DMS153 (cell line): ENCODE results near the gene TJP1.

Experiments
- DNase-seq: peaks from one replicate; lab custom pipeline; 2025; lab: John Stamatoyannopoulos, UW

TJP1 gene

DNA sequence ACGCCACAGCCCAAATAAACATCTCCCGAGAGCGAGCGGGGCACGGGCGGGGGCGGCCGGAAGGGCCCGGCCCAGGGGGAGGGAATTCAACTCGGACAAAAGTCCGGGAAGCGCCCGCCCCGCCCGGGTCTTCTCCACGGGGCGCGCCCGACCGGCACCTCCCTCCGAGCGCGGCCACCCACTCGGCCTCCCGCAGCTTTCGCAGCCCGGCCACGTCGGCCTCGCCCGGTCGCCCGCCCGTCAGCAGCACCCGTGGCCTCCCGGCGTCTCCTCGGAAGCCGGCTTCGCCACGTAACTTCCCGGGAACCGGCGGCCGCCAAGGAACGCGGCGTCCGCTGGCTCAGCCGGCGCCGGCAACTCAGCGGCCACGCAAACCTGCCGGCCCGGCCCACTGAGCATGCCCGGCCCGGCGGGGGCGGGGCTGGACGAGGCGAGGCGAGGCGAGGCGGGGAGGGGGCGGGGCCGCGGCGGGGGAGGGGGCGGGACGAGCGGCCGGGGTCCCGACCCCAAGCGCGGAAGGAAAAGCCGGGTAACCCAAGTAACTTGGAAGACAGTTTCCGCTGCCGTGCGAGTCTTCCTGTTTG, at the start of gene TJP1:
TJP1 (minus strand) TSS at position 369 of the 584 bp plus-strand sequence. CDS start 440 bp downstream, outside the sequence.
- peak; percentile 11 for DNase-seq

- no peak for DNase-seq
Observed at GRCh38 chr15:29871401-29871800, 49.1 kb upstream of the TJP1 start.

- DNase-seq, result peak; percentile 46
Observed at GRCh38 chr15:29870495-29871151, 48.4 kb upstream of the TJP1 start.

DNA sequence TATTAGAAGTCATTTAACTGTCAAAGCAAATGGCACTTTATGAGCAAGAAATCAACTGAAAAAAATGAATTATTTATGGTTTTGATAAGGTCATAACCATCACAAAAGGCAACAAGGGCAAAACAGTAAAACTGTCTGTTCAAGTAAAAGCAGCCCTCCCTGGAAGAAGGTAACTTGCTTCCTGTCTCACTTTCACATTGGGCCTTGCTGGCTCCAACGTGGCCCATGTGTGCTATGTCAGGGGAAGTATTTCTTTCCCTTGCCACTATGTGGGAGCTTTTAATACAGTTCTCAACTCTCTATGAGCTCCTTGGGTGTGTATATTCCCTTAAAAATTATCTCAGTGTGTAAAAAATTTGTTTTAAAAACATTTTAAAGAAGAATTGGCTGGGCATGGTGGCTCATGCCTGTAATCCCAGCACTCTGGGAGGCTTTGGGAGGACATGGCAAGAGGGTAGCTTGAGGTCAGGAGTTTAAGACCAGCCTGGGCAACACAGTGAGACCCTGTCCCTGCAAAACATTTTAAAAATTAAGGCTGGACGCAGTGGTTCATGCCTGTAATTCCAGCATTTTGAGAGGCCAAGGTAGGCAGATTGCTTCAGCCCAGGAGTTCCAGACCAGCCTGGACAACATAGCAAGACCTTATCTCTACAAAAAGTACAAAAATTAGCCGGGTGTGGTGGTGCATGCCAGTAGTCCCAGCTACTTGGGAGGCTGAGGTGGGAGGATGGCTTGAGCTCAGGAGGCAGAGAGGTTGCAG, 45.2 kb upstream of the TJP1 start:
- no peak for DNase-seq

- DNase-seq, result no peak
Observed at GRCh38 chr15:29866337-29866736, 44.1 kb upstream of the TJP1 start.

GRCh38 chr15:29864501-29864900, 42.2 kb upstream of the TJP1 start:
- no peak for DNase-seq

GRCh38 chr15:29863438-29863837, 41.2 kb upstream of the TJP1 start:
- no peak for DNase-seq

DNA sequence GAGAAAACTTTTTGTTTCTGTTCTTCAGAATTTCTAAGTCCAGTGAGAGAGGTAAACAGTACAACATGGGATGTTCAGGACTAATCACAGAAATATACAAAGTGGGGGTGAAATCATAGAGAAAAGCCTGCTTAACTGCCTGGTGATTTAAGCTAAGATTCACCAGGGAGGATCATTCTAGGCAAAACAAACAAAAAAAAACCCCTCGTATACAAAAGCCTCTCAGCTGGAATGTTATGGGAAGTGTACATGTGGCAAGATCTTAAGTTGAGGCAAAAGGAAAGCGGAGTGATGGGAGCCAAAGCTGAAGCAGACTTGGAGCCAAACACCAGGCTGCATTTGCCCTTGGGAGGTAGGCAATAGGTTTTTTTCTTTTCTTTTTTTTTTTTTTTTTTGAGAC, 40.0 kb upstream of the TJP1 start:
- no peak for DNase-seq

DNA sequence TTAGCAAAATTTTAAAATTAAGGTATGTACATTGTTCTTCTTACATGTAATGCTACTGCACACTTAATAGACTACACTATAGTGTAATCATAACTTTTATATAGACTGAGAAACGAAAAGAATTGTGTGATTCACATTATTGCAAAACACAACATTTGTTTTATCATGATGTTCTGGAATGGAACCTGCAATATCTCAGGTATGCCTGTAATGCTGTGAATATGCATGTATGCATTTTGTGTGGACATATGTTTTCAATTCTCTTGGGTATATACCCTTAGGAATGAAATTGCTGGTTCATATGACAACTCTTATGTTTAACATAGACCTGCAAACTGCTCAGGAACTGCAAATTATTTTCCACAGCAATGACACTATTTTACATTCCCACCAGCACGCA, 38.6 kb upstream of the TJP1 start:
- DNase-seq, result no peak

- DNase-seq, result no peak
Observed at GRCh38 chr15:29859973-29860715, 37.9 kb upstream of the TJP1 start.

DNA sequence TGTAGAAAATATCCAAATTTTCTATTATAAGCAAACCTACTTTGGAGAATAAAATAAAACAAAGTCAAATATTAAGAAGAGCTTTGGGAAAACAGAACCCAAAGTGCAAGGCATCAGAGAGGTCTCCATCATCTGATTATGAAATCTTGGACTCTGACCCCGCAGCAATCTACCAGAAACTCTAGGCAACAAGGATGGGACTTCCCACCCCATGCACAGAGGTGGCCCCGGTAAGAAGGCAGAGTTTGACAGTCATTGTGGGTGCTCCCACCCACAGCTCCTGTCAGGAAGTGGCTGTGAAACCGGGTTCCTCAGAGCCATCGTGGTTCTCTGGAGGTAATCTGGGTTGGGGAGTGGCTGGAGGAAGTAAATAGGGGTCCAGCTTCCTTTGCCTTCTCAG, 37.0 kb upstream of the TJP1 start:
- DNase-seq, result no peak

- DNase-seq, result no peak
Observed at GRCh38 chr15:29857221-29857789, 35.0 kb upstream of the TJP1 start.

DNA sequence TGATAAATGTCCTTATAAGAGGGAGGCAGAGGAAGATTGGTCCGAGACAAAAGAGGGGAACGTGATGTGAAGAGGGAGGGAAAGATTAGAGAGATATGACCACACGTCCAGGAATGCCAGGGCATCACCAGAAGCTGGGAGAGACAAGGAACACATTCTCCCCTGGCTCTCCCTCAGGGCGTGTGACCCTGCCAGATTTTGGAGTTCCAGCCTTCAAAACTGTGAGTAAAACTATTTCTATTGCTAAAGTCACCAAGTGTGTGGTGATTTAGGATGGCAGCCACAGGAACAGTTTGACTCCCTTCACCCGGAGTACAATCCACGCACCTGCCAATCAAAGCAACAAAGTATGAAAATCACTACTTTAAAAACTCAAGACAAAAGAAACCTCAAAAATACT, 32.1 kb upstream of the TJP1 start:
- no peak for DNase-seq

GRCh38 chr15:29853211-29853987, 31.1 kb upstream of the TJP1 start:
- no peak for DNase-seq

GRCh38 chr15:29852201-29852600, 29.9 kb upstream of the TJP1 start:
- no peak for DNase-seq

DNA sequence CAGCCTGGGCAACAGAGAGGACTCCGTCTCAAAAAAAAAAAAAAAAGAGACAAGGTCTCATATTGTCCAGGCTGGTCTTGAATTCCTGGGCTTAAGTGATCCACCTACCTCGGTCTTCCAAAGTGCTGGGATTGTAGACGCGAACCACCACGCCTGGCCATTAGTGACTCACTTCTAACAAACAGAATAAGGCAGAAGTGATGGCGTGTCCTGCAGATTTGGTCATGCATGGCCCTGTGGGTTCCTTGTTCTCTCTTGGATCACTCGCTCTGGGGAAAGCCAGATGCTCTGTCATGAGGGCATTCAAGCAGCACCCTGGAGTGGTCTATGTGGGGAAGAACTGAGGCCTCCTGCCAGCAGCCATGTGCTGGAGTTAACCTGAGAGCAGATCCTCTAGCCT, 27.4 kb upstream of the TJP1 start:
- no peak for DNase-seq

- no peak for DNase-seq
Observed at GRCh38 chr15:29849218-29849617, 26.9 kb upstream of the TJP1 start.

GRCh38 chr15:29844290-29844903, 22.1 kb upstream of the TJP1 start:
- no peak for DNase-seq

GRCh38 chr15:29842290-29842689, 20.0 kb upstream of the TJP1 start:
- no peak for DNase-seq

DNA sequence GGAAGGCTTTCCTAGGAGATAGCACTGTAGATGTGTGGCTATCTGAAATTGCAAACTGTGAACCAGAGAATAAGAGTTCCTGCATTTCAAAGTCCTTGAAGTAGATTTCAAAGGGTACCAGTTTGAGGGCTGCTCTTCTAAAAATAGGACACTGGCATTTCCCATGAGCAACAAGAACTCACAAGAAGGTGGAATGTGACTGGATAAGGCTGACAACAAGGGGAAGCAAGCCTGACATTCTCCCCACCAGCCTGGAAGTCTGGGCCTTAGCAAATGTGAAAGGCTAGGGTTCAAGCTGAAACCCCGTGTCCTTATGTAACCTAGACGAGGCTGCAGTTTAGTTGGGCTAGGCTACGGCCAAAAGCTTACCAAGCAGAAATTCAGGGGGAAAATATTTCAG, 18.7 kb upstream of the TJP1 start:
- DNase-seq, result no peak

DNA sequence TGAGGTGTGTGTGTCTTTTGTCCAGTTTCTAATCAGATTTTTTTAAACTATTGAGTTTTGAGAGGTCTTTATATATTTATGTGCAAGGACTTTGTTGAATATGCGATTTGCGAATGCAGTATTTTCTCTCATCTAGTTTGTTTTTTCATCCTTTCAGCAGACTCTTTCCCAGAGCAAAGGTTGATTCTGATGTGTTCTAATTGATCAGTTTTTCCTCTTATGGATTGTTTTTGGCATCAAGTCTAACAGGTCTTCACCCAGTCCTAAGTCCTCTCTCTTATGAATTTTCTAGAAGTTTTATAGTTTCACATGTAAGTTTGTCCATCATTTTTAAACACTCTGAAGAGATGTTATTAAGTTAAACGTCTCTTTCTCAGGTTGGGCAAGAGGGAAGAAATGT, 17.8 kb upstream of the TJP1 start:
- no peak for DNase-seq
